ENCODE measurements around the gene IL36B.

IL36B gene

GRCh38 chr2:113050921-113051895 is 1.5 kb downstream of the IL36B start:
- no peak for DNase-seq

DNA sequence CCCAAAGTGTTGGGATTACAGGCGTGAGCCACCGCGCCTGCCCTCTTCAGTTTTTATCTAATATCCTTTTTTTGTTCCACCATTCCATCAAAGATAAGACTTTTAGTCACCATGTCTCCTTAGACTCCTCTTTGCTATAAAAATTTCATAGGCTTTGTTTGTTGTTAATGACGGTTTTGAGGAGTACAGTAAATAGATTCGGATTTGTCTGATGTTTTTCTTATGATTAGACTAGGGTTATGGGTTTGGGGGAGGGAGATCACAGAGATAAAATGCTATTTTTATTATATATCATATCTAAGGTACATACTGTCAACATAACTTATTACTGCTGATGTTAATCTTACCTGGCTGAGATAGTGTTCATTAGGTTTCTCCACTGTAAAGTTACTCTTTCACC is 6.2 kb downstream of the IL36B start:
- DNase-seq: no peak

DNA sequence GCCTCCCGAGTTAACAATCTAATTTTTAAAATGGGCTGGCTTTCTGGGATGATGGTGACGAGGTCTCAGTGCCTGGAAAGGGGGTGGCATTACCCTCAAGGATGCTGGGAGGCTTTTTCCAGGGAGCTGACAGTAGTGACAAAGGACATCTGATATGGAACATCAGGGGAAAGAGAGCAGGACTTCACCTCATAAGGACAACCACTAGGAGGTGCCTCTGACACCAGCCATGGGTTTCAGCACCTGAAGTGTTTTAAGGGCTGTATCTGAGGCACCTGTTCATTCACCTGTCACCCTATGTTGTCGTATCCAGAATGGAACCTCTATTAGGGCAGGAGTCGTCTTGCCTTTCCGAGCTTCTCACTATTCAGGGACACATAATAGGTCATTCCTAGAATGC is 10.8 kb downstream of the IL36B start:
- no peak for DNase-seq

DNA sequence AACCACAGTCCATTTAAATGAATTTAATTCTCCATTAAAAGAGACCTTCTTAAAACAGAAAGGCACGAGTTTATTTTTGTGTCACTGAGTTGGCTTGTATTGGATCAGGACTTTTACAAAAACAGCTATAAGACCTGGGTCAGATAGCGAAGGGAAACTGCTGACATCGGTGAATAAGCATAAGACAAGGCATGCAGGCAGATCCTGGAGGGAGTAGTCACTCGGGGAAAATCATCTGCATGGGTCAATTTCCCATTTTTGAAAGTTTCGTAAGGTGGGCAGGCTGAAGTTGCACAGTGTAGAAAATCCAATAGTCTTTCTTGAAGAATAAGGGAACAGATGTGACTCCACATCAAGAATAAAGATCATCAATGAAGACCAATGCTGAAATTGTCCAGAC is 12.9 kb downstream of the IL36B start:
- DNase-seq: peak in 3 of 4 experiments; percentile 31 to 68 (median 52)

- DNase-seq: no peak
Measured at GRCh38 chr2:113039158-113039557, 13.5 kb downstream of the IL36B start.

DNA sequence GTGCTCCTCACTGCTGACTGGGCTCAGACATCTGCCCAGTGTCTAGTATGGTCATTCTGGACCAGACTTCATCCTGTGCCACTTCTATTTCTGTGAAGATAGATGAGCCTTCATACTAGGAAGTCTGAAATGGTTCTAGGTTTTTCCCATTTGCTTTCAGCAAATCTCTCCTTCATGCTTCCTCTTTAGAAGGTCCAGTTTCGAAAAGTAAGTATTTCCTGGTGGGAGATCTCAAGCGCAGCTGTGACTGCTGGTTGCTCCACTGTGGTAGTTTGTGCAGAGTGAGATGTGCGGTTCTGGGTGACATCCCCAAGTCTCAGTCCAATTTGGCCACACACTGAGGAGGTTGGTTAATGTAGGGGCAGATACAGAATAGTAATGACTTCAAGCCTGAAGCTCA is 14.4 kb downstream of the IL36B start:
- peak in 3 of 4 experiments; percentile 34 to 51 (median 41) for DNase-seq

DNA sequence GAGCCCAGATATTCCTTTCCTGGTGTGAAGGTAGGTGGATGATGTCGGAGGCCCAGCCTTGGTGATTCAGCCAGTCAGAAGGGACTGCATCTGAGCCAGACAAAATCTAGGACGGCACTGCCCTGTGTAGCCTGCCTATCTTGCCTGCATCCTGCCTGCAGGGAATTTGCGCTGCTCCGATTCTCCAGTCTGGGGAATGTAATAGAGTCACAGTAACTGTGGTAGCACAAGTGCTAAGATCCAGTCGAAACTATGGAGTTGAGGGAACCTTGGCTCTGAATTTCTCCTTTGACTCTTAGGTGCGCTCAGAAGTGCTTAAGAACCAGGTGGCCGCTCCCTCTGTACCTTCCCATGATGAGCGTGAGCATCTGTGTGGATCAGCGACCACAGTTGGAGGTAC is 15.9 kb downstream of the IL36B start:
- DNase-seq: no peak

DNA sequence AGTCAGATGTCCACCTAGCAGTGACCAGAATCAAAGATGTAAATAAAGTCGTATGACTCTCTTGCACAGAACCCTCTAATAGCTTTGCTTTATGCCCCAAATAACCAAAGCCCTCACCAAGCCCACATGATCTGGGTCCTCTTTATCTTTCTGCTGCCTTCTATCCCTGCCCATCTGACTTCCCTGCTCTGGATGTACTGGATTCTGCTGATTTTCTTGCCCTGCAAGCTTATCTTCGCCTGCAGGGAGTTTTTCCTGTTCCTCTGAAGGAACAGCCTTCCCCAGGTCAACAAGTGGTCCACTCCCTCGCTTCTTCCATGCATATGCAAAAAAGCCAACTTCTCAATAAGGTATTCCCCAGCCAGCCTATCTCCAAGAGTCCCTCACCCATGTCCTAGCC is 18.7 kb downstream of the IL36B start:
- no peak for DNase-seq

- DNase-seq: peak; percentile 23 to 52 (median 42)
Measured at GRCh38 chr2:113032737-113033136, 19.9 kb downstream of the IL36B start.

- peak; percentile 16 to 35 (median 29) for DNase-seq
Measured at GRCh38 chr2:113028112-113028511, 24.6 kb downstream of the IL36B start.

- no peak for DNase-seq
Measured at GRCh38 chr2:113027691-113028090, 25.0 kb downstream of the IL36B start.

- peak; percentile 21 to 70 (median 47) for DNase-seq
Measured at GRCh38 chr2:113025737-113026136, 26.9 kb downstream of the IL36B start.

DNA sequence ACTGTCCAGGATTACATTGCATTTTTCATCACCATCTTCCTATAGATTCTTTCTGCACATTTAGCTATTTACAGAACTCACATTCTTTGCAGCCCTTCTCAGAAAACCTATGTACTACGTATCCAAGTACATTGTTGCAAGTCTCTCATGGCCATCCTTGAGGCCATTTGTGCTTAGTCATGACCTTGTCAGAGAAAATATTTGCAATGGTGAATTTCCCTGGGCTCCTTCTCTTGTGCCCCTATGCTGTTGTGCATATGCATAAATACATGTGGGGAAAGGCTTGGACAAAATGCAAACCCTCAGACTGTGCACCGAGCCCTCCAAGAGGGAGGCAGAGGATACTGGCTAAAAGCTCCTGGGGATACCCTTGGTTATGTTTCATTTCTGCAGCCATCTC is 27.9 kb downstream of the IL36B start:
- DNase-seq: no peak

GRCh38 chr2:113021312-113021711 is 31.4 kb downstream of the IL36B start:
- DNase-seq: no peak

GRCh38 chr2:113018509-113018908 is 34.2 kb downstream of the IL36B start:
- no peak for DNase-seq

- DNase-seq: no peak
Measured at GRCh38 chr2:113015655-113016054, 37.0 kb downstream of the IL36B start.

DNA sequence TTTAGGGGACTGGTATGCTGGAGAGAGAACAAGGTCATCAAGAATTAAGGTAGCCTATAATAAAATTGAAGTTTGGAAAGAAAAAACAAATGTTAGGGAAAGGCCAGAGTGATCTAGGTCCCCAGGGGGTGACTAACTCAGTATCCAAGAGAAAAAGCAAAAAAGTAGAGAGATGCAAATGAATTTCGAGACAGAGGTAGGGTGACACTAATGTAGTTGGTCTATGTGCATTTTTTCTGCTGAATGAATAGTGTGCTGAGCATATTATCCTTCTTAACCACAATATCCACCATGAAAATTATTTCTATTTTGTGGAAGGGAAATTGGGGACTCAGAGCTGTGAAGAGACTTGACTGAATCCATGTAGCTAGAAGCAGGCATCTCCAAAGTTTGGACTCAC is 37.6 kb downstream of the IL36B start:
- DNase-seq: no peak

DNA sequence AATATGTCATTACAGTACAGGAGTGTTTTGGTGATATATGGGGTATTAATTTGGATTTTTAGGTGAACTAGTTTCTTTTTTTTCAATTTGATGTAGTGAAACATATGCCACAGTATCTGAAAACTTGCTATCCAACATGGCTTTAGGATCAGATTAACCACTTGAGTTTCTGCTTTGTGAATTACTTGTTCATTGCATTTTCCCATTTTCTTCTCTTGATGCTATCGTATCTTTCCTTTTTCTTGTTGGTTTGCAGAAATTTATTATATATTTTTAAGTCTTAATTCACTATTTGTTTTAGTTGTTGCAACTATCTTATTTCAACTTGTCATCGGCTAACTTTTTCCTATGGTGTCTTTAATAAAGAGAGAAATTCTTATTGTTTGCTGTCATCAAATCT is 38.6 kb downstream of the IL36B start:
- no peak for DNase-seq

GRCh38 chr2:113013336-113013661 is 39.4 kb downstream of the IL36B start:
- DNase-seq: no peak

- no peak for DNase-seq
Measured at GRCh38 chr2:113012436-113013335, 40.0 kb downstream of the IL36B start.

GRCh38 chr2:113011108-113011507 is 41.6 kb downstream of the IL36B start:
- DNase-seq: no peak

DNA sequence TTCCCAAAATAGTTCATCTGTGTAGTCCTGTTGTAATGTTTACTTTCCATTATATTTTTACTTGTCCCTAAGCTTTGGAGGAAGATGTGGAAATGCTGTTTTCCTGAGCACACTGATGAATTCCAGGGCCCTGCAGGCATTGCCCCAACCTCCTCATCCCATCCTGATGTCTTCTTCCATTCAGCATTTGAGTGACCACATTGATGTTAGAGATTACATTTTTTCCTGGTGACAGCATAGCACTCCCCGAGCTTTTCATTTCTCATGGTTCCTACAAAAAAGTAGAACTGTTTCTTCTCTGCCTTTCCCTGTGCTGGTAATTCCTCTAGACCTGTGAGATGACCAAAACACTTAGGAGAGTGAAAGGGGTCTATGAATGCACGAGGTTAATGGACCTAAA is 42.6 kb downstream of the IL36B start:
- no peak for DNase-seq

- no peak for DNase-seq
Measured at GRCh38 chr2:113009622-113010021, 43.0 kb downstream of the IL36B start.

- DNase-seq: no peak
Measured at GRCh38 chr2:113007250-113007649, 45.4 kb downstream of the IL36B start.

Measured in suppressor macrophage (primary cell).